SK-N-SH (cell line): ENCODE measurements around the gene XAB2. TPM values are rescaled to one million over a fixed set of nuclear protein-coding genes. Genes with fewer than 3 reads are reported as not detected.

Source experiments
- CTCF ChIA-PET: fragments of 300-600, 350-600 bp; formaldehyde crosslinking; extraction: SDS; loops from one replicate; lab custom pipeline; 2021; lab: Yijun Ruan, JAX
- POLR2A ChIA-PET: fragments of 350-600 bp; sonication (Branson Sonifier 250); formaldehyde crosslinking; extraction: SDS; loops from one replicate; lab custom pipeline; 2020; ENCODE audit warnings: antibody characterized with exemption, inconsistent platforms; lab: Yijun Ruan, JAX
- DNase-seq: peaks from one replicate; pipeline ENCODE4 v3.0.0; 2012
- H2AFZ ChIP-seq: fragments of 200-600 bp; sonication (generic); 2 replicates; pipeline ENCODE4 v1.8.1; 2016; ENCODE audit warnings: antibody characterized with exemption, mild to moderate bottlenecking, low read depth
- H3F3A ChIP-seq: fragments of 200-600 bp; sonication (generic); replicated peaks from 2 replicates; pipeline ENCODE3; 2016; ENCODE audit warnings: antibody characterized with exemption, mild to moderate bottlenecking; ENCODE audit not compliant: insufficient read depth
- H3K27ac ChIP-seq, 2 experiments: fragments of 200-500 bp in 1 of 2; fragments of 200-600 bp in 1 of 2; sonication (Bioruptor generic) in 1 of 2; sonication (generic), shearing (Covaris generic) in 1 of 2; 2 replicates each; pipeline versions ENCODE4 v1.5.1 to v1.6.1; 2014 to 2016; ENCODE audit warnings: low read depth in 2 of 2, inconsistent platforms in 1 of 2, low read length in 1 of 2, mild to moderate bottlenecking in 1 of 2, mixed read lengths in 1 of 2
- H3K27me3 ChIP-seq: fragments of 200-600 bp; sonication (generic), shearing (Covaris generic); 2 replicates; pipeline ENCODE4 v1.6.1; 2016; ENCODE audit warnings: mixed run types; ENCODE audit not compliant: insufficient read depth
- H3K36me3 ChIP-seq, 2 experiments: fragments of 200-500 bp in 1 of 2; fragments of 200-600 bp in 1 of 2; sonication (Bioruptor generic) in 1 of 2; sonication (generic) in 1 of 2; replicated peaks in 1 of 2; 2 replicates each; pipeline versions ENCODE3 to v1.5.1; 2014 to 2016; ENCODE audit warnings: low read length in 1 of 2, mild to moderate bottlenecking in 1 of 2; ENCODE audit not compliant: insufficient read depth in 2 of 2, control insufficient read depth in 1 of 2
- H3K4me1 ChIP-seq, 2 experiments: fragments of 200-500 bp in 1 of 2; fragments of 200-600 bp in 1 of 2; sonication (Bioruptor generic) in 1 of 2; sonication (generic), shearing (Covaris generic) in 1 of 2; 2 replicates each; pipeline versions ENCODE4 v1.5.1 to v1.6.1; 2014 to 2016; ENCODE audit warnings: low read depth in 1 of 2, low read length in 1 of 2, mixed run types in 1 of 2; ENCODE audit not compliant: insufficient read depth in 2 of 2, control insufficient read depth in 1 of 2
- H3K4me2 ChIP-seq: fragments of 200-600 bp; sonication (generic), shearing (Covaris generic); 2 replicates; pipeline ENCODE4 v1.6.1; 2017; ENCODE audit warnings: mixed run types
- H3K4me3 ChIP-seq, 2 experiments: fragments of 200-500 bp in 1 of 2; fragments of 200-600 bp in 1 of 2; sonication (Bioruptor generic) in 1 of 2; sonication (generic), shearing (Covaris generic) in 1 of 2; 2 replicates each; pipeline versions ENCODE4 v1.5.1 to v1.8.1; 2014 to 2016; ENCODE audit warnings: low read depth in 2 of 2, inconsistent platforms in 1 of 2, low read length in 1 of 2, mild to moderate bottlenecking in 1 of 2, mixed read lengths in 1 of 2, moderate library complexity in 1 of 2
- H3K79me2 ChIP-seq: fragments of 200-600 bp; sonication (generic); 2 replicates; pipeline ENCODE4 v1.8.1; 2017; ENCODE audit warnings: mild to moderate bottlenecking; ENCODE audit not compliant: insufficient read depth
- H3K9ac ChIP-seq: fragments of 200-600 bp; sonication (generic); 2 replicates; pipeline ENCODE4 v1.6.1; 2017; ENCODE audit warnings: mixed run types
- H3K9me2 ChIP-seq: fragments of 200-600 bp; sonication (generic); 2 replicates; pipeline ENCODE4 v1.6.1; 2017; ENCODE audit warnings: mixed run types
- H3K9me3 ChIP-seq: fragments of 200-600 bp; sonication (generic); 2 replicates; pipeline ENCODE4 v1.6.1; 2017; ENCODE audit warnings: mixed run types, mild to moderate bottlenecking, moderate library complexity
- H4K20me1 ChIP-seq: fragments of 200-600 bp; sonication (generic); 2 replicates; pipeline ENCODE4 v1.6.1; 2017; ENCODE audit warnings: mild to moderate bottlenecking, mixed run types; ENCODE audit not compliant: insufficient read depth
- CHD2 ChIP-seq: fragments of 150-350 bp; IDR thresholded peaks from 2 replicates; pipeline ENCODE4 v1.6.1; 2018; ENCODE audit warnings: low read length; ENCODE audit not compliant: partially characterized antibody
- EP300 ChIP-seq, 2 experiments: IDR thresholded peaks; 2 replicates each; pipeline versions ENCODE4 v1.4.0 to v1.6.1; 2012; ENCODE audit warnings: borderline replicate concordance in 1 of 2, low read depth in 1 of 2, low read length in 1 of 2
- FOSL2 ChIP-seq: IDR thresholded peaks from 2 replicates; pipeline ENCODE4 v1.4.0; 2012; ENCODE audit warnings: low read depth, mild to moderate bottlenecking, moderate library complexity, borderline replicate concordance
- FOXJ3 ChIP-seq: sonication (generic); formaldehyde crosslinking; IDR thresholded peaks from 2 replicates; pipeline ENCODE4 v1.5.1; 2020; ENCODE audit warnings: mild to moderate bottlenecking, missing genetic modification reagents
- GATA2 ChIP-seq: sonication (generic); formaldehyde crosslinking; IDR thresholded peaks from 2 replicates; pipeline ENCODE4 v1.5.0; 2020; ENCODE audit warnings: mild to moderate bottlenecking, missing genetic modification reagents
- JUND ChIP-seq: IDR thresholded peaks from 2 replicates; pipeline ENCODE4 v1.4.0; 2012
- MXI1 ChIP-seq: IDR thresholded peaks from 2 replicates; pipeline ENCODE4 v1.6.1; 2012; ENCODE audit warnings: mild to moderate bottlenecking, low read depth, low read length, improper control_type of control experiment
- NFIC ChIP-seq: IDR thresholded peaks from 2 replicates; pipeline ENCODE4 v1.4.0; 2012; ENCODE audit warnings: borderline replicate concordance
- POLR2AphosphoS5 ChIP-seq: IDR thresholded peaks from 2 replicates; pipeline ENCODE4 v1.6.1; 2012; ENCODE audit warnings: low read depth, low read length
- RAD21 ChIP-seq: IDR thresholded peaks from 2 replicates; pipeline ENCODE4 v1.6.1; 2012; ENCODE audit warnings: mild to moderate bottlenecking, low read length
- RCOR1 ChIP-seq: fragments of 150-350 bp; IDR thresholded peaks from 2 replicates; pipeline ENCODE4 v1.6.1; 2017; ENCODE audit warnings: antibody characterized with exemption, low read length
- RFX5 ChIP-seq: IDR thresholded peaks from 2 replicates; pipeline ENCODE4 v1.6.1; 2012; ENCODE audit warnings: mild to moderate bottlenecking, improper control_type of control experiment, low read length
- TCF12 ChIP-seq: IDR thresholded peaks from 2 replicates; pipeline ENCODE4 v1.4.0; 2012
- TEAD4 ChIP-seq: IDR thresholded peaks from 2 replicates; pipeline ENCODE4 v1.4.0; 2012; ENCODE audit warnings: mild to moderate bottlenecking, borderline replicate concordance; ENCODE audit not compliant: insufficient read depth
- WGBS: methylation state at CpG from one replicate; pipeline ENCODE4 v1.1.6; 2017; ENCODE audit warnings: low lambda C conversion rate; 5-methylcytosine and 5-hydroxymethylcytosine counted together
- polyA plus RNA-seq, 3 experiments: library from polyadenylated mRNA; depleted of rRNA; stranded (reverse); fragments of >200 nt; gene quantifications; 2 replicates each; pipeline ENCODE4 v1.2.3, GENCODE V29; 2012
- TF ChIP-seq, protein P1 (sequence below): fragments of 200-600 bp; sonication (generic); IDR thresholded peaks from 2 replicates; pipeline ENCODE4 v1.6.1; 2017; ENCODE audit warnings: antibody characterized with exemption, mild to moderate bottlenecking, moderate library complexity
- TF ChIP-seq, protein P2 (sequence below): IDR thresholded peaks from 2 replicates; pipeline ENCODE4 v1.4.0; 2012; ENCODE audit warnings: low read depth
- TF ChIP-seq, protein P3 (sequence below): IDR thresholded peaks from 2 replicates; pipeline ENCODE4; 2012
- TF ChIP-seq, protein P4 (sequence below): fragments of 150-350 bp; IDR thresholded peaks from 2 replicates; pipeline ENCODE4 v1.6.1; 2016; ENCODE audit warnings: mild to moderate bottlenecking, low read depth, low read length

XAB2 gene
- polyA plus RNA-seq, 1 of the 3 experiments (the other 2 are of a cell fraction), result 43.3 TPM

DNA sequence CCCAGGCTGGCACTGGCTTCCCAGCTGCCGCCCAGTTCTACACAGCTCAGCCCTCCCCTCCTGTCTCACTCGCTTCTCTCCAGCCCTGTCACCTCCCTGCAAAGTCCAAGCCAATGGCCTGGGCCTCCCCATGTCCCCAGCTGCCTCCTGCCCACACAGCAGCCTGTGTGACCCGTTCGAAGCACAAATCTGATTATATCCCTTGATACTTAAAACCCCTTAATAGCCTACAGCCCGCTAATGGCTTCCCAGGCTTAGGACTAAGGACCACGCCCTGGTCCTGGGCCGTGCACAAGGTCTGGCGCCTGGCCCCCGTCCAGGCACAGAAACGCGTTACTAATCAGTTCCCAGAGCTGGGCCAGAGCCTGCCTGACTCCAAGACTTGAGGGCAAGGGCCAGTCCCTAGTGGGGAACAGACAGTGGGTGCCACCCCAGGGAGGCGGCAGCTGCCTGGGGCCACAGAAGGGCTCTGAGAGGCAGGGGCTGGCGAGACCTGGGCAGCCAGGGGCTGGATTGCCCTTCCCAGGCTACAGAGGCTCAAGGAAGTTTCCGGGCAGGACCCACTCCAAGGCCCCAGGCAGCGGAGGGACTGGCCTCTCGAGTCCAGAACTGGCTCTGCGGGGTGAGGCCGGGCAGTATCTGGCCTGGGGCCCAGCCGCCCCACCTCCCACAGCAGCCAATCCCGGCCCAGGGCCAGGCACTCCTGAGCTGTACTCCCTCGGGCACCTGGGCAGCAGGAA is 10.4 kb downstream of the XAB2 start (continued):
- TF ChIP-seq, protein P1, sequence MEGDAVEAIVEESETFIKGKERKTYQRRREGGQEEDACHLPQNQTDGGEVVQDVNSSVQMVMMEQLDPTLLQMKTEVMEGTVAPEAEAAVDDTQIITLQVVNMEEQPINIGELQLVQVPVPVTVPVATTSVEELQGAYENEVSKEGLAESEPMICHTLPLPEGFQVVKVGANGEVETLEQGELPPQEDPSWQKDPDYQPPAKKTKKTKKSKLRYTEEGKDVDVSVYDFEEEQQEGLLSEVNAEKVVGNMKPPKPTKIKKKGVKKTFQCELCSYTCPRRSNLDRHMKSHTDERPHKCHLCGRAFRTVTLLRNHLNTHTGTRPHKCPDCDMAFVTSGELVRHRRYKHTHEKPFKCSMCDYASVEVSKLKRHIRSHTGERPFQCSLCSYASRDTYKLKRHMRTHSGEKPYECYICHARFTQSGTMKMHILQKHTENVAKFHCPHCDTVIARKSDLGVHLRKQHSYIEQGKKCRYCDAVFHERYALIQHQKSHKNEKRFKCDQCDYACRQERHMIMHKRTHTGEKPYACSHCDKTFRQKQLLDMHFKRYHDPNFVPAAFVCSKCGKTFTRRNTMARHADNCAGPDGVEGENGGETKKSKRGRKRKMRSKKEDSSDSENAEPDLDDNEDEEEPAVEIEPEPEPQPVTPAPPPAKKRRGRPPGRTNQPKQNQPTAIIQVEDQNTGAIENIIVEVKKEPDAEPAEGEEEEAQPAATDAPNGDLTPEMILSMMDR, result no peak
- TF ChIP-seq FOSL2 (no peak), CHD2 (no peak), FOXJ3 (CRISPR knock-in tag) (peak; percentile 46; the same call in 1 of the 2 replicates)

DNA sequence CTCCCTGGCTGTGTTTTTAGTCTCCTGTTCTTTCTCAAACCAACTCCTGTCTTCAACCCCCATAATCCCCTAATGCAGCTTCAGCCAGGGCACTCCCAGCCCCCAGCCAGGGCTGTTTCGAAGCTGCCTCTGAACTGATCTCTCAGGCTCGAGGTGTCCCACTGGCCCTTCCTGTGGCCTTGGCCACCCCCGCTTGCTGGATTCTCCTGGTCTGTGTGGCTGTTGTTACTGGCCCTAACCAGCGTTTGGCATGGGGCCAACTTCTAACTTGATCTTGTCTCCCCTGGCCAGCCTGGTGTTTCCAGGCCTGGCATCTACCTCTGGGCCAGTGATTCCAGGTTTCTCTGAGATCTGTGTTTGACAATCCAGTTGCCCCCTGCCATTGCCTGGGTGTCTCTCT is 11.0 kb downstream of the XAB2 start:
- DNase-seq, result peak; percentile 91
- no peaks in the 10 kb centered on the region for H3K79me2 ChIP-seq
- H3K4me2 ChIP-seq, result no peak overlapping the region
- H3K9ac ChIP-seq, result no peak overlapping the region
- H3K27ac ChIP-seq, result peak overlapping the region in 1 of 2 experiments; percentile 98; a peak in 2 of 4 replicates
- no peaks in the 10 kb centered on the region for H3K9me2 ChIP-seq
- 53% methylated on average over 4 of the region's 4 CpGs for WGBS
- peaks cover 3 to 36% of the 10 kb centered on the region in 2 experiments for H3K36me3 ChIP-seq
- H3K27me3 ChIP-seq, result no peaks in the 10 kb centered on the region
- H4K20me1 ChIP-seq, result no peaks in the 10 kb centered on the region
- H3K4me3 ChIP-seq, result no peak overlapping the region
- CTCF ChIA-PET, result interaction anchor here (0.7 to 4.1 kb wide), 9 partner anchors 12 to 264 kb away, joined by 3 to 40 read pairs (median 5); partner anchors contain the start of genes CAMSAP3, PET100, TRAPPC5 and XAB2
- TF ChIP-seq JUND (no peak), MXI1 (no peak), RCOR1 (no peak), GATA2 (peak; percentile 66), EP300 (IDR thresholded peaks at IDR 0.05; ENCODE audit: borderline replicate concordance in 1 of 2, low read depth in 1 of 2, low read length in 1 of 2) (0 out of 4 replicates have a peak, but pooled peaks of 1 of the 2 experiments have one; percentile 35), RAD21 (peak; percentile 11; the same call in 1 of the 2 replicates), TCF12 (no peak), CHD2 (peak; percentile 16), POLR2AphosphoS5 (peak; percentile 10; the same call in 1 of the 2 replicates), RFX5 (no peak), TEAD4 (no peak), NFIC (peak; percentile 69)
- TF ChIP-seq, protein P2, sequence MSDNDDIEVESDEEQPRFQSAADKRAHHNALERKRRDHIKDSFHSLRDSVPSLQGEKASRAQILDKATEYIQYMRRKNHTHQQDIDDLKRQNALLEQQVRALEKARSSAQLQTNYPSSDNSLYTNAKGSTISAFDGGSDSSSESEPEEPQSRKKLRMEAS, result no peak
- TF ChIP-seq, protein P3, sequence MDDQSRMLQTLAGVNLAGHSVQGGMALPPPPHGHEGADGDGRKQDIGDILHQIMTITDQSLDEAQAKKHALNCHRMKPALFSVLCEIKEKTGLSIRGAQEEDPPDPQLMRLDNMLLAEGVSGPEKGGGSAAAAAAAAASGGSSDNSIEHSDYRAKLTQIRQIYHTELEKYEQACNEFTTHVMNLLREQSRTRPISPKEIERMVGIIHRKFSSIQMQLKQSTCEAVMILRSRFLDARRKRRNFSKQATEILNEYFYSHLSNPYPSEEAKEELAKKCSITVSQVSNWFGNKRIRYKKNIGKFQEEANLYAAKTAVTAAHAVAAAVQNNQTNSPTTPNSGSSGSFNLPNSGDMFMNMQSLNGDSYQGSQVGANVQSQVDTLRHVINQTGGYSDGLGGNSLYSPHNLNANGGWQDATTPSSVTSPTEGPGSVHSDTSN, result no peak
- TF ChIP-seq, protein P4, sequence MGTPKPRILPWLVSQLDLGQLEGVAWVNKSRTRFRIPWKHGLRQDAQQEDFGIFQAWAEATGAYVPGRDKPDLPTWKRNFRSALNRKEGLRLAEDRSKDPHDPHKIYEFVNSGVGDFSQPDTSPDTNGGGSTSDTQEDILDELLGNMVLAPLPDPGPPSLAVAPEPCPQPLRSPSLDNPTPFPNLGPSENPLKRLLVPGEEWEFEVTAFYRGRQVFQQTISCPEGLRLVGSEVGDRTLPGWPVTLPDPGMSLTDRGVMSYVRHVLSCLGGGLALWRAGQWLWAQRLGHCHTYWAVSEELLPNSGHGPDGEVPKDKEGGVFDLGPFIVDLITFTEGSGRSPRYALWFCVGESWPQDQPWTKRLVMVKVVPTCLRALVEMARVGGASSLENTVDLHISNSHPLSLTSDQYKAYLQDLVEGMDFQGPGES, result no peak
- H3F3A ChIP-seq, result peaks cover 4% of the 10 kb centered on the region
- POLR2A ChIA-PET, result interaction anchor here (0.5 to 2.6 kb wide), 8 partner anchors 9 to 1294 kb away, joined by 3 to 16 read pairs (median 4); partner anchors contain the start of genes CAMSAP3, PCP2, PET100 and XAB2
- no peak overlapping the region for H2AFZ ChIP-seq
- no peaks in the 10 kb centered on the region for H3K9me3 ChIP-seq
- peaks cover 0 to 42% of the 10 kb centered on the region in 2 experiments; a peak in 1 of 4 replicates for H3K4me1 ChIP-seq
